RWPE2 (cell line): ENCODE measurements around the gene AHCYL2.
"Not testable (repeated sequence)": the region's sequence is repeated elsewhere in the genome, so short reads cannot be mapped to it uniquely, and the experiment has no call there.

ENCODE experiments used
- ATAC-seq: fragments of 200-7000 bp; cut with Tn5 transposase; 3 replicates; pipeline ENCODE4 v1.9.1; 2021; ENCODE audit warnings: low read depth
- DNase-seq: peaks from one replicate; pipeline ENCODE4 v3.0.0-alpha.2; 2020; ENCODE audit warnings: low spot score
- H3K27ac ChIP-seq: fragments of 450-650 bp; 2 replicates; pipeline ENCODE4 v1.5.1; 2017; ENCODE audit warnings: mild to moderate bottlenecking; ENCODE audit not compliant: poor library complexity, severe bottlenecking
- H3K27me3 ChIP-seq: fragments of 250-450 bp; sonication (Bioruptor Pico); 2 replicates; pipeline ENCODE4 v1.5.1; 2021; ENCODE audit warnings: mild to moderate bottlenecking, moderate library complexity; ENCODE audit not compliant: insufficient read depth, poor library complexity, severe bottlenecking
- H3K36me3 ChIP-seq: fragments of 250-450 bp; sonication (Bioruptor Pico); 2 replicates; pipeline ENCODE4 v1.5.1; 2020; ENCODE audit warnings: low read depth, mild to moderate bottlenecking, moderate library complexity
- H3K4me1 ChIP-seq: fragments of 250-450 bp; sonication (Bioruptor Pico); 2 replicates; pipeline ENCODE4 v1.5.1; 2021; ENCODE audit warnings: mild to moderate bottlenecking, moderate library complexity; ENCODE audit not compliant: insufficient read depth, poor library complexity, severe bottlenecking
- H3K4me3 ChIP-seq: fragments of 250-450 bp; sonication (Bioruptor Pico); 2 replicates; pipeline ENCODE4 v1.5.1; 2021; ENCODE audit warnings: mild to moderate bottlenecking, moderate library complexity; ENCODE audit not compliant: severe bottlenecking
- H3K9me3 ChIP-seq: fragments of 250-450 bp; sonication (Bioruptor Pico); 2 replicates; pipeline ENCODE4 v1.5.1; 2021; ENCODE audit warnings: mild to moderate bottlenecking, moderate library complexity; ENCODE audit not compliant: severe bottlenecking
- CTCF ChIP-seq: fragments of 450-650 bp; IDR thresholded peaks from one replicate; pipeline ENCODE4 v1.5.1; 2017; ENCODE audit warnings: mild to moderate bottlenecking, moderate library complexity; ENCODE audit not compliant: poor library complexity, severe bottlenecking

Gene AHCYL2

DNA sequence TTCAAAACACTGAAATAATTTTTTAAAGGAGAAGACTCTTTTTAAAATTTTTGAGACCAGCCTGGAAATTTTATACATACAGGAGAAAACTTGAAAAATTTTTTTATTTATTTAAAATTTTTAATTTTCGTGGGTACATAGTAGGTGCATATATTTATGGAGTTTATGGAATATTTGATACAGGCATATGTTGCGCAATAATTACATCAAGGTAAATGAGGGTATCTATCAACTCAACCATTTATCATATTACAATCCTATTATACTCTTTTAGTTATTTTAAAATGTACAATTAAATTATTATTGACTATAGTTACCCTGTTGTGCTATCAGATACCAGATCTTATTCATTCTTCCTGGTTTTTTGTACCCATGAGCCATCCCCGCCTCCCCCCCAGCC lies 75.1 kb downstream of the AHCYL2 start:
- no peak overlapping the region for H3K4me3 ChIP-seq
- H3K27me3 ChIP-seq: no peaks in the 10 kb centered on the region
- H3K27ac ChIP-seq: no peak overlapping the region
- no peak for ATAC-seq
- peaks cover 3% of the 10 kb centered on the region for H3K9me3 ChIP-seq
- H3K4me1 ChIP-seq: peaks cover under 1% of the 10 kb centered on the region
- no peak for DNase-seq
- no peak for TF ChIP-seq CTCF
- H3K36me3 ChIP-seq: no peaks in the 10 kb centered on the region

- H3K36me3 ChIP-seq, H3K27ac ChIP-seq, H3K9me3 ChIP-seq, H3K27me3 ChIP-seq, H3K4me3 ChIP-seq, DNase-seq, ATAC-seq, H3K4me1 ChIP-seq: not testable (repeated sequence)
Observed at GRCh38 chr7:129300299-129300698, 75.5 kb downstream of the AHCYL2 start.

- no peaks in the 10 kb centered on the region for H3K27me3 ChIP-seq
- H3K9me3 ChIP-seq: peaks cover 3% of the 10 kb centered on the region
- DNase-seq (peak; percentile 73), ATAC-seq (peak; percentile 93)
- TF ChIP-seq CTCF: no peak
- H3K27ac ChIP-seq: peak overlapping the region; percentile 76
- H3K36me3 ChIP-seq: no peaks in the 10 kb centered on the region
- H3K4me3 ChIP-seq: no peak overlapping the region
- H3K4me1 ChIP-seq: peaks cover 19% of the 10 kb centered on the region
Observed at GRCh38 chr7:129307592-129307991, 82.8 kb downstream of the AHCYL2 start.

GRCh38 chr7:129308047-129308446 lies 83.2 kb downstream of the AHCYL2 start:
- DNase-seq (peak; percentile 77), ATAC-seq (peak; percentile 73)
- H3K27ac ChIP-seq: peak overlapping the region; percentile 76
- peaks cover 3% of the 10 kb centered on the region for H3K9me3 ChIP-seq
- no peaks in the 10 kb centered on the region for H3K36me3 ChIP-seq
- H3K4me3 ChIP-seq: no peak overlapping the region
- TF ChIP-seq CTCF: no peak
- H3K27me3 ChIP-seq: no peaks in the 10 kb centered on the region
- H3K4me1 ChIP-seq: peaks cover 19% of the 10 kb centered on the region

- no peak for ATAC-seq
- Histone ChIP-seq H3K36me3 (no peaks in the 10 kb centered on the region), H3K27ac (no peak overlapping the region), H3K9me3 (no peaks in the 10 kb centered on the region), H3K27me3 (no peaks in the 10 kb centered on the region), H3K4me1 (peaks cover 19% of the 10 kb centered on the region), H3K4me3 (no peak overlapping the region)
- no peak for TF ChIP-seq CTCF
- no peak for DNase-seq
Observed at GRCh38 chr7:129311429-129311828, 86.6 kb downstream of the AHCYL2 start.
